Endometrial microvascular endothelial cells (primary cell): Measurements from ENCODE around the gene CDH16. TPM values are rescaled to one million over a fixed set of nuclear protein-coding genes. Genes with fewer than 3 reads are reported as not detected.
"Not testable (repeated sequence)": the region's sequence is repeated elsewhere in the genome, so short reads cannot be mapped to it uniquely, and the experiment has no call there.

ENCODE experiments used
- in situ Hi-C: cut with HindIII; loops from 2 replicates; pipeline ENCODE4 v1.10.0; 2017; ENCODE audit warnings: low sequenced_read_pairs, low pct_unique_long_range_greater_than_20kb; ENCODE audit errors: inconsistent ontology term
- total RNA-seq: library from RNA; depleted of rRNA; stranded (reverse); fragments of >200 nt; gene quantifications from one replicate; pipeline ENCODE4 v1.2.3, GENCODE V29; 2015; ENCODE audit errors: inconsistent ontology term

The CDH16 gene
- total RNA-seq = not detected

DNA sequence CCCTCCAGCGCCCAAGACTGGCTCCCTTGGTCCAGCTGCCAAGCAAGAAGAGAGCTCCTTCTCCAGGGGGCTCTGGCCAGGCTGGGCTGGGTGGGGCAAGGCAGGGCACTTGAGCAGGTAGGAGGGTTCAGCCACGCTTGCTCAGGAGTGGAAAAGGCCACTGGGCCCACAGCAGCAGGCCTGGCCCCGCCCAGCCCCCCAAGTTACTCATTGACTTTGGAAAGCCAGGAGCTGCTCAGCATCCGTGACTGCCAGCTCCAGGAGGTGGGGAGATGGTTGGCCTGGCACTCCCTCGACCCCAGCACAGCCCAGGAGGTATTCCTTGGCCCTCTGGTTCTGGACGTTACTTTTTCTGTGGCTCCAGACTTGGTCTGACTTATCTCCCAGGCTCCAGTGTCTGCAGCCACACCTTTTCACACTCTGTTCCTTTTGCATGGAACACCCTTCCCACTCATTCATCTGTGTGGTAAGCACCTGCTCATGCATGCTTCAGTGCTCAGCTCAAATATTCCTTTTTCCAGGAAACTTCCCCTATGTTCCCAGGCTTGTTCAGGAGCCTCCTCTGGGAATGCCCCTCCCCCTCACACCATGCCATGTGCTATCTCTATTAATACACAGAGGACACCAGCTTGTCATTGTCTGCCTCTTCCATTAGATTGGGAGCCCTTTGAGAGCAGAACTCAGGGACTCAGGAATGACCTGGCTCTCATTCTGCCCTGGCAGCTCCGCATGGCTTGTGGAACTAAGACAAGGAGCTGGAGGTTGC lies at the start of gene CDH16:
Gene CDH16, minus strand, starts transcription at position 83 of the 766 bp plus-strand sequence. CDS start 820 bp downstream, outside the sequence.
- in situ Hi-C loops = no loop called here

DNA sequence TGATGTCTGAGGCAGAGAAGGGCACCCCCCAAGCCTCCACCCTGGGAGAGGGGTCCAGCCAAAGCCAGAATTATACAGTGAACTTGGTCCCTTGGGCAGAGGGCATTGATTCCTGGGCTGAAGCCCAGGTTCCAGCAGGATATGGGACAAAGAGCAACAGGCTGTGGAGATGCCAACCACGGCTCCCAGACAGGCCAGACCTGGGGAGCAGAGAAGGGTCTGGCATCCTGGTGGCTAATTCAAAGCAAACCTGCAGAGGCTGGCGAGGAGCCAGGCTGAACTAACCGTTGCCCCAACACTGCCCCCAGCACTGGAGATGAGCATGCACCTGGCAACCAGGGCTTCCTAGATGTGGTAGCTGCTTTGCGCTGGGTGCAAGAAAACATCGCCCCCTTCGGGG lies 45.4 kb upstream of the CDH16 start:
- in situ Hi-C loops = no loop called here

DNA sequence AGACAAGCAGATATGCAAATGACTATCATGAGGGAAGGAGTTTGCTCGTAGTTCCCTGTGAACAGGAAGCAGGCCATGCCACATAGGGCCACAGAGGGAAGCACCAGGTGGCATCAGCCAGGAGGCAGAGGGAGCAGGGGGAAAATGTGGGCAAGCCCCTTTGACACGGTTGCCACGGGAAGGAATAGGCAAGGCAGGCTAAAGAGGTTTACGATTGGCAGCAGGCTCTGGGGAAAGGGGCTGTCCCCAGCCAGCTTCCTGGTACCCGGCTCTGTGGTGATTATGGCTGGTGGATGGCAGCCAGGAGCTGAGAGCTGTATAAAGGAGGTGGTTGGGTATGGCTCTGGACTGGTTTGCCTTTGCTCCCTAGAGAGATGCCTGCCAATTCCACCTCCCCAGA lies 43.2 kb upstream of the CDH16 start:
- in situ Hi-C loops = no loop called here

GRCh38 chr16:66961065-66961744 lies 42.5 kb upstream of the CDH16 start, which contains the start of gene CES3:
CES3 (plus strand) TSS chr16:66961266; CDS start chr16:66961308, 42 bp downstream.
- in situ Hi-C loops = no loop called here

DNA sequence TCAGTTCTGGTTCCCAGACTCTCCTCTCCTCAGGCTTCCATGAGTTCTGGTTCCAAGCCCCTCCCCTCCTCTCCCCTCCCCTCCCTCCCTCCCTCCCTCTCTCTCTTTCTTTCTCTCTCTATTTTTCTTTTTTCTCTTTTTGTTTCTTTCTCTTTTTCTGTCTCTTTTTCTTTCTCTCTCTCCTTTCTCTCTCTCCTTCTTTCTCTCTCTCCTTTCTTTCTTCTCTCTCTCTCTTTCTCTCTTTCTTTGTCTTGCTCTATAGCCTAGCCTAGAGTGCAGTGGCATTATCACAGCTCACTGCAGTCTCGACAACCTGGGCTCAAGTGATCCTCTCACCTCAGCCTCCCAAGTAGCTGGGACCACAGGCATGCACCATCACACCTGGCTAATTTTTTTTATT lies 41.6 kb upstream of the CDH16 start:
- in situ Hi-C loops = no loop called here

DNA sequence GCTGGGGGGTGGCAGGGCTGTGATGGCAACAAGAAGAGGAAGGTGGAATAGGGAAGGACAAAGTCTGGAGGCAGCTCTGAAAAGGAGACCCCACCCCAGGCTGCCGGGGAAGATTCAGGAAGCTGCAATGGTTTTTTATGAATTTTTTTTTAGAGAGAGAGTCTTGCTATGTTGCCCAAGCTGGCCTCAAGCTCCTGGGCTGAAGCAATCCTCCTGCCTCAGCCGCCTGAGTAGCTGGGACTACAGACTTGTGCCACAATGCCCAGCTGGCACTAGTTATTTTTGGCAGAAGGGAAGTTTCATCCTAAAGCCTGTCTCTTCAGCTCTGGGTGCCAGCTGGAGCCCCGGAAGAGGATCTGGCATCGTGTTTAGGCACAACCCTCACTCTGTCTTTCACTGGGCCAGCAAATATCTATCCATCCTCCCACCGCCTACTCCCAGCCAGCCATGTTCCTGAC lies 41.0 kb upstream of the CDH16 start:
- in situ Hi-C loops = no loop called here

DNA sequence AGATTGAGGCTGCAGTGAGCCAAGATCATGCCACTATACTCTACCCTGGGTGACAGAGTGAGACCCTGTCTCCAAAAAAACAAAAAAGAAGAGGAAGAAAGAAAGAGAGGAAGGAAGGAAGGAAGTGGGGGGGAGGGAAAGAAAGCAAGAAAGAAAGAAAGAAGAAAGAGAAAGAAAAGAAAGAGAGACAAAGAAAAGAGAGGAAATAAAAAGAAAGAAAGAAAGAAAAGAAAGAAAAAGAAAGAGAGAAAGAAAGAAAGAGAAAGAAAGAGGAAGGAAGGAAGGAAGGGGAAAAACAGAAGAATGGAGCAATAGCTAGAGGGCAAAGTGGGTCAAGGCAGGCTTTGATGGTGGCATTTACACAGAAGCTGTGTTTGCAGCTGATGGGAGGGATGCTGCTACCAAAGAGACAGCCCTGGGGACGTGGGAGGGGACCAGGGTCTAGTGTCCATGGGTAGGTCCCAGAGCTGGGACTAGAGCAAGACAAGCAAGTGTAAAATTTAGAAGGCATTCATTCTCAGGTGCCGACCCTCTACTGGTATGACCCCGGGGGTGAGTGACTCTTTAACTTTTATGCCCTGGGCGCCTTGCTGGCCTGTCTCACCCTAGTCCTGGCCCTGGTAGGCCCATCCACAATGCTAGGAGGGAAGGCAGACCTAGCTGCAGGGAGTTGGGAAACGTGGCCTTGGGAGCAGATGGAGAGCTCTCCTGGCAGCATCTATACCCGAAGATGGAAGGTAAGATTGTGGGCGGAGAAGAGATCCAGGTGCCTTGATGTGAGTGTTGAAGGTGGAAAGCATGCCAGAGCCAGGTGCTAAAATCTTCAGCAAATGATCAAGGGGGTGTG lies 40.4 kb upstream of the CDH16 start:
- in situ Hi-C loops = no loop called here

DNA sequence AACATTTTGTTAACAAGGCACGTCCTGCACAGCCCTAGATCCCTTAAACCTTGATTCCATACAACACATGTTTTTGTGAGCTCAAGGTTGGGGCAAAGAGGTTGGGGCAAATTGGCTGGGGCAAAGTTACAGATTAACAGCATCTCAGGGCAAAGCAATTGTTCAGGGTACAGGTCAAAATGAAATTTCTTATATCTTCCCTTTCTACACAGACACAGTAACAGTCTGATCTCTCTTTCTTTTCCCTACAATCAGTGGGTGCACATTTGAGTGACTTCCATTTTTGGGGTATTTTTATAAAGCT lies 37.4 kb upstream of the CDH16 start:
- in situ Hi-C loops = not testable (repeated sequence)

DNA sequence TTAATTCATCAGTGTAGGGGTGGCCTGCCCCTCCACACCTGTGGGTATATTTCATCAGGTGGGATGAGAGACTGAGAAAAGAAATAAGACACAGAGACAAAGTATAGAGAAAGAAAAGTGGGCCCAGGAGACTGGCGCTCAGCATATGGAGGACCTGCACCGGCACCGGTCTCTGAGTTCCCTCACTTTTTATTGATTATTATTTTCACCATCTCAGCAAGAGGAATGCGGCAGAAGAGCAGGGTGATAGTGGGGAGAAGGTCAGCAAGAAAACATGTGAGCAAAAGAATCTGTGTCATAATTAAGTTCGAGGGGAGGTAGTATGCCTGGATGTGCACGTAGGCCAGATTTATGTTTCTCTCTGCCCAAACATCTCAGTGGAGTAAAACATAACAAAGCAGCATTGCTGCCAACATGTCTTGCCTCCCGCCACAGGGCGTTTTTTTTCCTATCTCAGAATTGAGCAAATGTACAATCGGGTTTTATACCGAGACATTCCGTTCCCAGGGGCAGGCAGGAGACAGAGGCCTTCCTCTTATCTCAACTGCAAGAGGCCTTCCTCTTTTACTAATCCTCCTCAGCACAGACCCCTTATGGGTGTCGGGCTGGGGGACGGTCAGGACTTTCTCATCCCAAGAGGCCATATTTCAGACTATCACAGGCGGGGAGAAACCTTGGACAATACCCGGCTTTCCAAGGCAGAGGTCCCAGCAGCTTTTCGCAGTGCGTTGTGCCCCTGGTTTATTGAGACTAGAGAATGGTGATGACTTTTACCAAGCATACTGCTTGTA lies 36.9 kb upstream of the CDH16 start:
- in situ Hi-C loops = not testable (repeated sequence)

- in situ Hi-C loops = no loop called here
Observed at GRCh38 chr16:66954097-66954659, 35.5 kb upstream of the CDH16 start.

- in situ Hi-C loops = no loop called here
Observed at GRCh38 chr16:66953462-66954096, 34.9 kb upstream of the CDH16 start.

GRCh38 chr16:66952430-66953110 lies 33.9 kb upstream of the CDH16 start:
- in situ Hi-C loops = no loop called here

DNA sequence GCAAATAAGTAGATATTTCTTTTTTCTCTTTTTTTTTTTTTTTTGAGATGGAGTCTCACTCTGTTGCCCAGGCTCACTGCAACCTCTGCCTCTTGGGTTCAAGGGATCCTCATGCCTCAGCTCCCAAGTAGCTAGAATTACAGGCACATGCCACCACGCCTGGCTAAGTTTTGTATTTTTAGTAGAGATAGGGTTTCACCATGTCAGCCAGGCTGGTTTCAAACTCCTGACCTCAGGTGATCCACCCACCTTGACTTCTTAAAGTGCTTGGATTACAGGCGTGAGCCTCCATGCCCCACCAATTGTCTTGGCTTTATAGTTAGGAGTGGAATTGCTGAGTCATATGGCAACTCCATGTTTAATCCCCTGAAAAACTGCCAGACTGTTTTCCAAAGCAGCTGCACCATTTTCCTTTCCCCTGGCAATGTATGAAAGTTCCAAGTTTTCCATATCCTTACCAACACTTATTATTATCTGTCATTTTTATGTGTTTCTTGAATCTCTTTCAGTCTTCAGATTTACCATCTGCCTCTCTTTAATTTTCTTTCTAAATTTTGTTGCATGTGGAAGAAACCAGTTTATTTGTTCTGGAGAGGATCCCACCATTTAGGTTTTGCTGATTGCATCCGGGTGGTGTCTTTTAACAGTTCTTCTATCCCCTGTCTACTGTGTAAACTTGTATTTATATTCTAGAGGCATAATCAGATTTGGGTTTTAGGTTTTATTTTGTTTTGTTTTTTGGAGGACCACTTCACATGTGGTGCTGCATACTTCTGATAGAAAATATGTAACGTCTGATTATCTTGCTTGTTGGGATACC lies 32.5 kb upstream of the CDH16 start:
- in situ Hi-C loops = no loop called here

DNA sequence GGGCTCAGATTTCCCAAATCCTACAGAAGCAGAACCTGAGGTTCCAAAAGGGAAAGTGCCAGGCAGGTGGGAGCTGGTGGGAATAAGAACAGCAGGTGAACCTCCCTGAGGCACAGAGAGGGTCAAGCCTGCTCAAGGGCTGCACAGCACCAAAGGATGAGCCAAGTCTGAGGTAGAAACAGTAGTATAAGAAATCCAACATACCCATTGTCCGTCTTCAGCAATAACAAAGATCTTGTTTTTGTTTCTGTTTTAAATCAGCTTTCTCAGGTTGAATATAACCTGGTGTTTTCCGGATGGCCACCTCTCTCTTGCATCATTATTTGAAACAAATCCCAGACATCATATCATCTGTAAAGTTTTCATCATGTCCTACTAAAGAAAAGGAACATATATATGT lies 31.8 kb upstream of the CDH16 start:
- in situ Hi-C loops = no loop called here

- in situ Hi-C loops = no loop called here
Observed at GRCh38 chr16:66949472-66949871, 30.8 kb upstream of the CDH16 start.

GRCh38 chr16:66948837-66949225 lies 30.1 kb upstream of the CDH16 start:
- in situ Hi-C loops = no loop called here
